ENCODE measurements around the gene PFN3. TPM values are rescaled to one million over a fixed set of nuclear protein-coding genes. Genes with fewer than 3 reads are reported as not detected.
A peak's percentile ranks its signal among the peaks of the same experiment; 100 is the strongest.

The PFN3 gene
- total RNA-seq, 1 experiment from 2014 or later = not detected

GRCh38 chr5:177392765-177393164 is 7.7 kb downstream of the PFN3 start:
- Histone ChIP-seq H3K27ac (no peak overlapping the region), H3K27me3 (ENCODE audit: insufficient read depth, low read depth) (no peaks in the 10 kb centered on the region), H3F3A (ENCODE audit: insufficient read depth, low read depth) (peaks cover 26% of the 10 kb centered on the region), H3K79me2 (ENCODE audit: low read depth) (no peaks in the 10 kb centered on the region), H2AFZ (no peak overlapping the region), H3K4me3 (no peak overlapping the region), H3K36me3 (ENCODE audit: low read depth) (no peaks in the 10 kb centered on the region), H4K20me1 (ENCODE audit: insufficient read depth) (no peaks in the 10 kb centered on the region), H3K4me2 (no peak overlapping the region), H3K9me3 (ENCODE audit: insufficient read depth, low read depth) (no peaks in the 10 kb centered on the region), H3K9me2 (ENCODE audit: insufficient read depth) (no peaks in the 10 kb centered on the region), H3K4me1 (replicated peaks; ENCODE audit: insufficient read depth) (peaks cover 31% of the 10 kb centered on the region)
- no peak for DNase-seq
- intact Hi-C loops (cut with micrococcal nuclease; ENCODE audit: unreplicated experiment) = loop anchor here (5.0 kb wide), 1 partner anchor 40 kb away; the partner anchor contains the start of gene LMAN2
- TF ChIP-seq EZH2 (IDR thresholded peaks at IDR 0.05; ENCODE audit: low read depth) = no peak
- TF ChIP-seq CTCF (conservative IDR thresholded peaks at IDR 0.05) = no peak
- CTCF ChIA-PET = interaction anchor here (1.9 kb wide), 1 partner anchor 9 kb away, joined by 5 read pairs; no protein-coding TSS in a partner anchor
- BruUV-seq (replicated peaks) = no TSS peak
- POLR2A ChIA-PET (ENCODE audit: unreplicated experiment) = interaction anchor here (0.7 kb wide), 1 partner anchor 22 kb away, joined by 6 read pairs; no protein-coding TSS in a partner anchor

GRCh38 chr5:177390363-177391300 is 9.8 kb downstream of the PFN3 start:
- H3K36me3 ChIP-seq (ENCODE audit: low read depth) = no peaks in the 10 kb centered on the region
- peaks cover 35% of the 10 kb centered on the region for H3K4me1 ChIP-seq (replicated peaks; ENCODE audit: insufficient read depth)
- no peaks in the 10 kb centered on the region for H3K9me2 ChIP-seq (ENCODE audit: insufficient read depth)
- peak overlapping the region; percentile 96 for H3K27ac ChIP-seq
- H4K20me1 ChIP-seq (ENCODE audit: insufficient read depth) = no peaks in the 10 kb centered on the region
- peak overlapping the region; percentile 50; the same call in 1 of the 2 replicates for H2AFZ ChIP-seq
- CTCF ChIA-PET = interaction anchor here (0.6 to 2.6 kb wide), 16 partner anchors 12 to 319 kb away, joined by 3 to 53 read pairs (median 5); partner anchors contain the start of genes GRK6 and PDLIM7
- H3K4me3 ChIP-seq = peak overlapping the region; percentile 25; the same call in 1 of the 2 replicates
- no peaks in the 10 kb centered on the region for H3K27me3 ChIP-seq (ENCODE audit: insufficient read depth, low read depth)
- TF ChIP-seq EZH2 (IDR thresholded peaks at IDR 0.05; ENCODE audit: low read depth) = no peak
- peak; percentile 97 for TF ChIP-seq CTCF (conservative IDR thresholded peaks at IDR 0.05)
- intact Hi-C loops (cut with micrococcal nuclease; ENCODE audit: unreplicated experiment) = loop anchor here (1.0 to 5.0 kb wide), 6 partner anchors 12 to 111 kb away; partner anchors contain the start of genes GRK6 and LMAN2
- DNase-seq = peak; percentile 78 to 89
- TSS peak; percentile 36 for BruUV-seq (replicated peaks)
- peaks cover 26% of the 10 kb centered on the region for H3F3A ChIP-seq (ENCODE audit: insufficient read depth, low read depth)
- peak overlapping the region; percentile 75 for H3K4me2 ChIP-seq
- H3K79me2 ChIP-seq (ENCODE audit: low read depth) = no peaks in the 10 kb centered on the region
- H3K9me3 ChIP-seq (ENCODE audit: insufficient read depth, low read depth) = no peaks in the 10 kb centered on the region
- POLR2A ChIA-PET (ENCODE audit: unreplicated experiment) = interaction anchor here (0.5 to 1.7 kb wide), 9 partner anchors 20 to 741 kb away, joined by 3 to 16 read pairs (median 7); partner anchors contain the start of genes LMAN2 and PDLIM7
